Stomach (tissue), 4 donors: ENCODE results near the gene RPP25L.

Experiments
- POLR2AphosphoS5 ChIP-seq, 3 donors: sonication (generic); formaldehyde crosslinking; IDR thresholded peaks; one replicate each; pipeline ENCODE4 v1.6.1; 2016; ENCODE audit warnings: antibody characterized with exemption in 3 of 3
- TF ChIP-seq, protein P1 (sequence below), 7 experiments: fragments of 450-650 bp in 4 of 7; fragments of 200-600 bp in 3 of 7; sonication (generic) in 3 of 7; IDR thresholded peaks; one replicate each; pipeline ENCODE4 v1.5.1; 2016 to 2019; ENCODE audit warnings: antibody characterized with exemption in 7 of 7, control low read depth in 2 of 7, mild to moderate bottlenecking in 1 of 7

- TF ChIP-seq, protein P1, sequence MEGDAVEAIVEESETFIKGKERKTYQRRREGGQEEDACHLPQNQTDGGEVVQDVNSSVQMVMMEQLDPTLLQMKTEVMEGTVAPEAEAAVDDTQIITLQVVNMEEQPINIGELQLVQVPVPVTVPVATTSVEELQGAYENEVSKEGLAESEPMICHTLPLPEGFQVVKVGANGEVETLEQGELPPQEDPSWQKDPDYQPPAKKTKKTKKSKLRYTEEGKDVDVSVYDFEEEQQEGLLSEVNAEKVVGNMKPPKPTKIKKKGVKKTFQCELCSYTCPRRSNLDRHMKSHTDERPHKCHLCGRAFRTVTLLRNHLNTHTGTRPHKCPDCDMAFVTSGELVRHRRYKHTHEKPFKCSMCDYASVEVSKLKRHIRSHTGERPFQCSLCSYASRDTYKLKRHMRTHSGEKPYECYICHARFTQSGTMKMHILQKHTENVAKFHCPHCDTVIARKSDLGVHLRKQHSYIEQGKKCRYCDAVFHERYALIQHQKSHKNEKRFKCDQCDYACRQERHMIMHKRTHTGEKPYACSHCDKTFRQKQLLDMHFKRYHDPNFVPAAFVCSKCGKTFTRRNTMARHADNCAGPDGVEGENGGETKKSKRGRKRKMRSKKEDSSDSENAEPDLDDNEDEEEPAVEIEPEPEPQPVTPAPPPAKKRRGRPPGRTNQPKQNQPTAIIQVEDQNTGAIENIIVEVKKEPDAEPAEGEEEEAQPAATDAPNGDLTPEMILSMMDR (IDR thresholded peaks at IDR 0.05), result no peak
- peak; percentile 67 to 90 (median 88) for TF ChIP-seq POLR2AphosphoS5 (IDR thresholded peaks at IDR 0.05)
Measured at GRCh38 chr9:34637356-34638137, 25.6 kb upstream of the RPP25L start, which contains the start of gene SIGMAR1.
